ENCODE results near the gene ABCG2.

DNA sequence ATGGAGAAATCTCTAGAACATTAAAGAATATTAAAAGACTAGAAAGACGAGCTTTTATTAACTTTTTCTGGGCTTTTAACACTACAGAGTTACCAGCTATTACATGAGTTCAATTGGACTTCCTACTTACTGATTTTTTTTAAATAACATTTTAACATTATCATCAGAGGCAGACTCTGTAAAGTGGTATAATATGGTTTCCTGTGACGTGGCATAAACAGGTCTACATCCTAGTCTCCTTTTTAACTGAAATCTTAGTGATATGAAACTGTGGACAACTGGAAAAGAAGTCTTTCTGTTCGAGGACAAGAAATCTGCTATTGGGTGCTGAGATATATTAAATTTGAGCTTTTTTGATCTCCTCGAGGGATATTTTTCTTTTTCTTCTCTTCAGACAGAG lies 48.7 kb upstream of the ABCG2 start:
- TF ChIP-seq, protein P1, sequence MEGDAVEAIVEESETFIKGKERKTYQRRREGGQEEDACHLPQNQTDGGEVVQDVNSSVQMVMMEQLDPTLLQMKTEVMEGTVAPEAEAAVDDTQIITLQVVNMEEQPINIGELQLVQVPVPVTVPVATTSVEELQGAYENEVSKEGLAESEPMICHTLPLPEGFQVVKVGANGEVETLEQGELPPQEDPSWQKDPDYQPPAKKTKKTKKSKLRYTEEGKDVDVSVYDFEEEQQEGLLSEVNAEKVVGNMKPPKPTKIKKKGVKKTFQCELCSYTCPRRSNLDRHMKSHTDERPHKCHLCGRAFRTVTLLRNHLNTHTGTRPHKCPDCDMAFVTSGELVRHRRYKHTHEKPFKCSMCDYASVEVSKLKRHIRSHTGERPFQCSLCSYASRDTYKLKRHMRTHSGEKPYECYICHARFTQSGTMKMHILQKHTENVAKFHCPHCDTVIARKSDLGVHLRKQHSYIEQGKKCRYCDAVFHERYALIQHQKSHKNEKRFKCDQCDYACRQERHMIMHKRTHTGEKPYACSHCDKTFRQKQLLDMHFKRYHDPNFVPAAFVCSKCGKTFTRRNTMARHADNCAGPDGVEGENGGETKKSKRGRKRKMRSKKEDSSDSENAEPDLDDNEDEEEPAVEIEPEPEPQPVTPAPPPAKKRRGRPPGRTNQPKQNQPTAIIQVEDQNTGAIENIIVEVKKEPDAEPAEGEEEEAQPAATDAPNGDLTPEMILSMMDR (conservative IDR thresholded peaks at IDR 0.05; ENCODE audit: low read length) = no peak
- no peak for TF ChIP-seq EZH2phosphoT487 (IDR thresholded peaks at IDR 0.05; ENCODE audit: borderline replicate concordance)

All from Loucy (cell line).